ENCODE data around the gene CFAP119.

The CFAP119 gene

GRCh38 chr16:30780549-30780948 is 18.7 kb upstream of the CFAP119 start:
- DNase-seq, result no peak

GRCh38 chr16:30780021-30780420 is 18.2 kb upstream of the CFAP119 start:
- no peak for DNase-seq

- DNase-seq, result no peak
Observed at GRCh38 chr16:30779596-30779995, 17.7 kb upstream of the CFAP119 start.

GRCh38 chr16:30778549-30779244 is 16.8 kb upstream of the CFAP119 start:
- DNase-seq, result no peak

GRCh38 chr16:30777591-30778297 is 15.9 kb upstream of the CFAP119 start:
- no peak for DNase-seq

GRCh38 chr16:30775392-30776188 is 13.7 kb upstream of the CFAP119 start:
- DNase-seq, result peak; percentile 35

GRCh38 chr16:30775131-30775391 is 13.2 kb upstream of the CFAP119 start:
- DNase-seq, result no peak

- DNase-seq, result no peak
Observed at GRCh38 chr16:30774367-30775130, 12.7 kb upstream of the CFAP119 start.

- no peak for DNase-seq
Observed at GRCh38 chr16:30773826-30774225, 12.0 kb upstream of the CFAP119 start.

- no peak for DNase-seq
Observed at GRCh38 chr16:30771726-30772125, 9.9 kb upstream of the CFAP119 start.

- DNase-seq, result no peak
Observed at GRCh38 chr16:30769379-30770089, 7.7 kb upstream of the CFAP119 start.

GRCh38 chr16:30768583-30769181 is 6.8 kb upstream of the CFAP119 start:
- no peak for DNase-seq

GRCh38 chr16:30767767-30768465 is 6.1 kb upstream of the CFAP119 start:
- no peak for DNase-seq

GRCh38 chr16:30766933-30767284 is 5.0 kb upstream of the CFAP119 start:
- DNase-seq, result no peak

GRCh38 chr16:30766206-30766932 is 4.5 kb upstream of the CFAP119 start:
- no peak for DNase-seq

GRCh38 chr16:30764816-30765465 is 3.1 kb upstream of the CFAP119 start:
- no peak for DNase-seq

- DNase-seq, result no peak
Observed at GRCh38 chr16:30764086-30764485, 2.2 kb upstream of the CFAP119 start.

GRCh38 chr16:30762991-30763725 is 1.3 kb upstream of the CFAP119 start:
- DNase-seq, result no peak

- DNase-seq, result peak; percentile 31
Observed at GRCh38 chr16:30761427-30761927, 385 bp downstream of the CFAP119 start.

Measured in activated T-cell treated with anti-CD3 and anti-CD28 coated beads for 4 hours (primary cell).